HepG2 (cell line): ENCODE measurements around the gene ATG2B. TPM values are rescaled to one million over a fixed set of nuclear protein-coding genes. Genes with fewer than 3 reads are reported as not detected.

ENCODE experiments used
- ATAC-seq: fragments of 200-7000 bp; cut with Tn5 transposase; 3 replicates; pipeline ENCODE4 v1.9.1; 2020; ENCODE audit warnings: mild to moderate bottlenecking, moderate library complexity
- BruUV-seq: library from RNA; stranded (reverse); fragments of 400-500 nt; replicated peaks from 2 replicates; lab custom pipeline; 2021; lab: Mats Ljungman, UMichigan
- CTCF ChIA-PET: fragments of 300-600 bp; formaldehyde crosslinking; extraction: SDS; loops from one replicate; lab custom pipeline; 2021; ENCODE audit warnings: low total read pairs, inconsistent platforms, low intra/inter-chr PET ratio; lab: Yijun Ruan, JAX
- POLR2A ChIA-PET: fragments of 350-600 bp; sonication (Branson Sonifier 250); formaldehyde crosslinking; loops from one replicate; lab custom pipeline; 2020; ENCODE audit warnings: antibody characterized with exemption, inconsistent platforms; lab: Yijun Ruan, JAX
- DNase-seq: peaks from one replicate; pipeline ENCODE4 v3.0.0-alpha.2; 2015; ENCODE audit warnings: low spot score
- FAIRE-seq: peaks from 3 replicates; lab custom pipeline; 2011; peaks lifted over from hg19 to GRCh38; lab: Jason Lieb, UNC
- H2AFZ ChIP-seq: one replicate; pipeline ENCODE4 v1.6.1; 2011; ENCODE audit warnings: low read length, inconsistent platforms
- H3K27ac ChIP-seq: fragments of 300-600 bp; 3 replicates; pipeline ENCODE4 v1.8.0; 2011; ENCODE audit warnings: mixed run types, mild to moderate bottlenecking, mixed read lengths, low read length, inconsistent platforms; ENCODE audit not compliant: insufficient read depth; ENCODE audit errors: extremely low read length
- H3K27me3 ChIP-seq, 2 experiments: fragments of 200-600 bp in 1 of 2; 2 replicates in 1 of 2; 3 replicates in 1 of 2; pipeline versions ENCODE4 v1.6.0 to v1.8.0; 2011; ENCODE audit warnings: low read length in 2 of 2, mild to moderate bottlenecking in 2 of 2, moderate library complexity in 2 of 2, inconsistent platforms in 1 of 2; ENCODE audit not compliant: insufficient read depth in 2 of 2, control insufficient read depth in 1 of 2
- H3K36me3 ChIP-seq, 2 experiments: fragments of 200-600 bp in 1 of 2; replicated peaks in 1 of 2; 2 replicates in 1 of 2; 3 replicates in 1 of 2; pipeline versions ENCODE4 v1.5.1 to v1.8.0; 2011; ENCODE audit warnings: low read length in 2 of 2, inconsistent platforms in 1 of 2; ENCODE audit not compliant: insufficient read depth in 2 of 2, control insufficient read depth in 1 of 2
- H3K4me1 ChIP-seq: 2 replicates; pipeline ENCODE4 v1.5.1; 2012; ENCODE audit warnings: low read length, inconsistent platforms; ENCODE audit not compliant: insufficient read depth
- H3K4me2 ChIP-seq: 2 replicates; pipeline ENCODE4 v1.6.0; 2011; ENCODE audit warnings: low read depth, low read length, inconsistent platforms
- H3K4me3 ChIP-seq, 3 experiments: fragments of 200-600 bp in 1 of 3; sonication (generic), shearing (Covaris generic) in 1 of 3; replicated peaks in 1 of 3; 2 replicates each; pipeline ENCODE4 v1.5.1; 2011 to 2016; ENCODE audit warnings: low read length in 3 of 3, inconsistent platforms in 2 of 3, low read depth in 2 of 3, mild to moderate bottlenecking in 2 of 3, control low read depth in 1 of 3, mixed read lengths in 1 of 3; ENCODE audit not compliant: insufficient read depth in 1 of 3
- H3K79me2 ChIP-seq: one replicate; pipeline ENCODE4 v1.6.1; 2011; ENCODE audit warnings: low read length, inconsistent platforms; ENCODE audit not compliant: insufficient read depth
- H3K9ac ChIP-seq: 2 replicates; pipeline ENCODE4 v1.6.0; 2011; ENCODE audit warnings: mild to moderate bottlenecking, low read depth, low read length, inconsistent platforms; ENCODE audit not compliant: insufficient read depth
- H3K9me3 ChIP-seq: 2 replicates; pipeline ENCODE4 v1.5.1; 2012; ENCODE audit warnings: mild to moderate bottlenecking, low read length
- H4K20me1 ChIP-seq: 2 replicates; pipeline ENCODE4 v1.6.0; 2011; ENCODE audit warnings: inconsistent platforms, mild to moderate bottlenecking, low read length, moderate library complexity; ENCODE audit not compliant: insufficient read depth
- CTCF ChIP-seq: sonication (generic); formaldehyde crosslinking; IDR thresholded peaks from 2 replicates; pipeline ENCODE4 v1.5.0; 2020; ENCODE audit warnings: mild to moderate bottlenecking, missing genetic modification reagents, moderate library complexity
- DPF2 ChIP-seq: sonication (generic); formaldehyde crosslinking; IDR thresholded peaks from 2 replicates; pipeline ENCODE4 v1.4.0; 2020; ENCODE audit warnings: mild to moderate bottlenecking, low read depth, missing genetic modification reagents, borderline replicate concordance
- LCORL ChIP-seq, 2 experiments: fragments of 450-650 bp in 1 of 2; sonication (generic) in 1 of 2; formaldehyde crosslinking in 1 of 2; IDR thresholded peaks; 2 replicates each; pipeline versions ENCODE4 v1.5.0 to v1.6.1; 2017 to 2020; ENCODE audit warnings: antibody characterized with exemption in 1 of 2, missing genetic modification reagents in 1 of 2
- MED1 ChIP-seq: sonication (generic); formaldehyde crosslinking; IDR thresholded peaks from 2 replicates; pipeline ENCODE4 v1.4.0; 2020; ENCODE audit warnings: missing genetic modification reagents
- NFE2 ChIP-seq: sonication (generic); formaldehyde crosslinking; IDR thresholded peaks from 2 replicates; pipeline ENCODE4 v1.4.0; 2020; ENCODE audit warnings: missing genetic modification reagents
- RBAK ChIP-seq: sonication (generic); formaldehyde crosslinking; IDR thresholded peaks from 2 replicates; pipeline ENCODE4 v1.5.1; 2020; ENCODE audit warnings: mild to moderate bottlenecking, missing genetic modification reagents
- STAG1 ChIP-seq: sonication (generic); formaldehyde crosslinking; IDR thresholded peaks from 2 replicates; pipeline ENCODE4 v1.4.0; 2020; ENCODE audit warnings: missing genetic modification reagents
- TP53 ChIP-seq: sonication (generic); formaldehyde crosslinking; conservative IDR thresholded peaks from 2 replicates; pipeline ENCODE4 v1.4.0; 2020; ENCODE audit warnings: missing genetic modification reagents
- ZMYM2 ChIP-seq: sonication (generic); formaldehyde crosslinking; IDR thresholded peaks from 2 replicates; pipeline ENCODE4 v1.8.0; 2022; ENCODE audit warnings: mild to moderate bottlenecking, missing genetic modification reagents
- ZMYM3 ChIP-seq: sonication (generic); formaldehyde crosslinking; IDR thresholded peaks from 2 replicates; pipeline ENCODE4 v1.5.1; 2020; ENCODE audit warnings: mild to moderate bottlenecking, missing genetic modification reagents
- ZNF546 ChIP-seq: sonication (generic); formaldehyde crosslinking; conservative IDR thresholded peaks from 2 replicates; pipeline ENCODE4 v1.8.1; 2023; ENCODE audit warnings: mild to moderate bottlenecking, missing genetic modification reagents
- ZNF615 ChIP-seq: sonication (generic); formaldehyde crosslinking; IDR thresholded peaks from 2 replicates; pipeline ENCODE4 v1.5.0; 2020; ENCODE audit warnings: mild to moderate bottlenecking, missing genetic modification reagents, borderline replicate concordance
- ZNF710 ChIP-seq: sonication (generic); formaldehyde crosslinking; IDR thresholded peaks from 2 replicates; pipeline ENCODE4 v1.5.0; 2020; ENCODE audit warnings: mild to moderate bottlenecking, missing genetic modification reagents, borderline replicate concordance
- ZNF777 ChIP-seq: sonication (generic); formaldehyde crosslinking; IDR thresholded peaks from 2 replicates; pipeline ENCODE4 v1.4.0; 2020; ENCODE audit warnings: missing genetic modification reagents
- ZZZ3 ChIP-seq: sonication (generic); formaldehyde crosslinking; IDR thresholded peaks from 2 replicates; pipeline ENCODE4 v1.4.0; 2020; ENCODE audit warnings: missing genetic modification reagents, mild to moderate bottlenecking, borderline replicate concordance
- WGBS: methylation state at CpG from one replicate; pipeline ENCODE4 v1.1.6; 2017; ENCODE audit warnings: low lambda C conversion rate; 5-methylcytosine and 5-hydroxymethylcytosine counted together
- in situ Hi-C: cut with HindIII; loops from 2 replicates; pipeline ENCODE4 v1.10.0; 2017; ENCODE audit warnings: low pct_unique_long_range_greater_than_20kb; ENCODE audit not compliant: extremely low pct_ligation_motif_present
- intact Hi-C: fragments of 100-400 bp; cut with micrococcal nuclease; formaldehyde crosslinking; loops from one replicate; pipeline ENCODE4 v1.10.0; 2022; ENCODE audit not compliant: unreplicated experiment
- polyA plus RNA-seq, 8 experiments: library from polyadenylated mRNA; depleted of rRNA in 3 of 8; stranded (reverse) in 7 of 8; unstranded in 1 of 8; fragments of >200 nt; fragmentation: Illumina TruSeq in 4 of 8; extraction: Trizol in 4 of 8; gene quantifications; 2 replicates each; pipeline versions ENCODE4 v1.2.1 to v1.2.3, GENCODE V29; 2011 to 2016; ENCODE audit warnings: low read depth in 4 of 8, missing spikeins in 1 of 8, mixed read lengths in 1 of 8; ENCODE audit not compliant: insufficient read depth in 1 of 8
- total RNA-seq, 5 experiments: library from RNA; depleted of rRNA; stranded (reverse); fragments of >200 nt; fragmentation: Illumina TruSeq; extraction: Trizol; gene quantifications; 2 replicates each; pipeline ENCODE4 v1.2.3, GENCODE V29; 2016; ENCODE audit warnings: low read depth in 1 of 5

The ATG2B gene
- total and polyA plus RNA-seq, 2 of the 13 experiments (the other 11 are each of a cell fraction or from before 2014, with no cell fraction given) = 7.4 to 7.5 TPM

- Histone ChIP-seq H3K9ac (no peak overlapping the region), H3K27me3 (no peaks in the 10 kb centered on the region), H3K27ac (no peak overlapping the region), H3K4me2 (no peak overlapping the region), H4K20me1 (no peaks in the 10 kb centered on the region), H3K4me1 (peaks cover 24% of the 10 kb centered on the region), H3K79me2 (no peaks in the 10 kb centered on the region), H2AFZ (no peak overlapping the region), H3K9me3 (no peaks in the 10 kb centered on the region), H3K4me3 (no peak overlapping the region), H3K36me3 (peaks cover 4 to 23% of the 10 kb centered on the region in 2 experiments; a peak in 4 of 5 replicates)
- in situ Hi-C loops = no loop called here
- FAIRE-seq (no peak), ATAC-seq (no peak), DNase-seq (no peak)
- no TSS peak for BruUV-seq
- intact Hi-C loops = loop anchor here (1.0 kb wide), 1 partner anchor 113 kb away; no protein-coding TSS in a partner anchor
- ChIA-PET CTCF (no interaction called here), POLR2A (no interaction called here)
- WGBS = 92% methylated on average over 6 of the region's 6 CpGs
- TF ChIP-seq ZNF615 (no peak), LCORL (IDR thresholded peaks at IDR 0.05) (no peak), LCORL (CRISPR knock-in tag; IDR thresholded peaks at IDR 0.05) (no peak)
These were observed 52.2 kb downstream of the ATG2B start for GRCh38 chr14:96310906-96311305.

GRCh38 chr14:96309896-96310330, 53.2 kb downstream of the ATG2B start:
- no peaks in the 10 kb centered on the region for H4K20me1 ChIP-seq
- H2AFZ ChIP-seq = no peak overlapping the region
- H3K27me3 ChIP-seq = no peaks in the 10 kb centered on the region
- H3K4me3 ChIP-seq = no peak overlapping the region
- DNase-seq (peak; percentile 7), ATAC-seq (no peak), FAIRE-seq (no peak)
- no peaks in the 10 kb centered on the region for H3K79me2 ChIP-seq
- WGBS = 88% methylated on average over 5 of the region's 5 CpGs
- no peak overlapping the region for H3K4me2 ChIP-seq
- intact Hi-C loops = loop anchor here (1.0 kb wide), 1 partner anchor 114 kb away; no protein-coding TSS in a partner anchor
- in situ Hi-C loops = no loop called here
- peaks cover 4 to 20% of the 10 kb centered on the region in 2 experiments; a peak in 4 of 5 replicates for H3K36me3 ChIP-seq
- BruUV-seq = no TSS peak
- no peak overlapping the region for H3K27ac ChIP-seq
- POLR2A ChIA-PET = no interaction called here
- no peaks in the 10 kb centered on the region for H3K9me3 ChIP-seq
- H3K4me1 ChIP-seq = peaks cover 24% of the 10 kb centered on the region
- CTCF ChIA-PET = no interaction called here
- H3K9ac ChIP-seq = no peak overlapping the region
- peak; percentile 33 for TF ChIP-seq CTCF (CRISPR knock-in tag)
- TF ChIP-seq STAG1 (CRISPR knock-in tag) = peak; percentile 40; the same call in 1 of the 2 replicates
- TF ChIP-seq NFE2 (CRISPR knock-in tag) = no peak
- no peak for TF ChIP-seq RBAK
- TF ChIP-seq TP53 (CRISPR knock-in tag) = no peak
- TF ChIP-seq ZMYM2 (CRISPR knock-in tag) = no peak
- no peak for TF ChIP-seq DPF2 (CRISPR knock-in tag)
- TF ChIP-seq MED1 (CRISPR knock-in tag) = no peak
- no peak for TF ChIP-seq ZNF777 (CRISPR knock-in tag)
- TF ChIP-seq ZMYM3 = no peak
- TF ChIP-seq ZNF546 (CRISPR knock-in tag) = no peak
- TF ChIP-seq ZNF710 (CRISPR knock-in tag) = no peak
- no peak for TF ChIP-seq ZZZ3
